Measurements from ENCODE around the gene ADAT1. TPM values are rescaled to one million over a fixed set of nuclear protein-coding genes. Genes with fewer than 3 reads are reported as not detected.
A peak's percentile ranks its signal among the peaks of the same experiment; 100 is the strongest.
"Not testable (repeated sequence)": the region's sequence is repeated elsewhere in the genome, so short reads cannot be mapped to it uniquely, and the experiment has no call there.

Gene ADAT1
- total RNA-seq, 4 donors from 2014 or later = 27.2 to 38.7 (median 32.4) TPM

GRCh38 chr16:75599452-75600277 is 23.4 kb downstream of the ADAT1 start:
- WGBS, 2 donors (ENCODE audit: low coverage in 1 of 2) = 81 to 90% methylated on average over 4 to 5 of the region's 6 CpGs
- Histone ChIP-seq H3K4me3 (no peak overlapping the region), H3K27me3 (no peaks in the 10 kb centered on the region), H3K36me3 (peaks cover 3 to 78% of the 10 kb centered on the region in 2 donors), H3K4me1 (no peaks in the 10 kb centered on the region), H3K27ac (no peak overlapping the region), H3K9me3 (no peaks in the 10 kb centered on the region)
- no peak for TF ChIP-seq CTCF (IDR thresholded peaks at IDR 0.05)
- TF ChIP-seq POLR2A (IDR thresholded peaks at IDR 0.05) = no peak
- no peak for TF ChIP-seq POLR2AphosphoS5 (IDR thresholded peaks at IDR 0.05)
- no peak for TF ChIP-seq EP300 (IDR thresholded peaks at IDR 0.05)
- no peak for ATAC-seq

- Histone ChIP-seq H3K4me3 (no peak overlapping the region), H3K9me3 (no peaks in the 10 kb centered on the region), H3K4me1 (peaks cover 0 to 34% (median 3%) of the 10 kb centered on the region in 3 donors), H3K27ac (peak overlapping the region in 2 of 4 donors; percentile 14 to 21), H3K36me3 (peaks cover 0 to 38% of the 10 kb centered on the region in 2 donors), H3K27me3 (no peaks in the 10 kb centered on the region)
- peak; percentile 33 for ATAC-seq
- WGBS, 2 donors (ENCODE audit: low coverage in 1 of 2) = 67 to 78% methylated on average over 16 to 17 of the region's 17 CpGs
- no peak for TF ChIP-seq POLR2AphosphoS5 (IDR thresholded peaks at IDR 0.05)
- no peak for TF ChIP-seq POLR2A (IDR thresholded peaks at IDR 0.05)
- no peak for TF ChIP-seq CTCF (IDR thresholded peaks at IDR 0.05)
- TF ChIP-seq EP300 (IDR thresholded peaks at IDR 0.05) = no peak
Measured at GRCh38 chr16:75593825-75594820, 29.0 kb downstream of the ADAT1 start.

- Histone ChIP-seq H3K4me3 (no peak overlapping the region), H3K36me3 (peaks cover 0 to 31% of the 10 kb centered on the region in 2 donors), H3K4me1 (peaks cover 0 to 37% (median 3%) of the 10 kb centered on the region in 3 donors), H3K27ac (no peak overlapping the region), H3K9me3 (no peaks in the 10 kb centered on the region), H3K27me3 (no peaks in the 10 kb centered on the region)
- ATAC-seq = no peak
- 81 to 95% methylated on average over 4 to 6 of the region's 6 CpGs for WGBS, 2 donors (ENCODE audit: low coverage in 1 of 2)
- TF ChIP-seq CTCF (IDR thresholded peaks at IDR 0.05) (no peak), EP300 (IDR thresholded peaks at IDR 0.05) (no peak), POLR2A (IDR thresholded peaks at IDR 0.05) (no peak), POLR2AphosphoS5 (IDR thresholded peaks at IDR 0.05) (no peak)
Measured at GRCh38 chr16:75593308-75593707, 29.8 kb downstream of the ADAT1 start.

- ATAC-seq, H3K4me3 ChIP-seq, H3K27me3 ChIP-seq, H3K9me3 ChIP-seq: not testable (repeated sequence)
- peaks cover 0 to 17% of the 10 kb centered on the region in 2 donors for H3K36me3 ChIP-seq
- peak overlapping the region in 1 of 4 donors; percentile 20 for H3K27ac ChIP-seq
- 26 to 39% methylated on average over 7 to 9 of the region's 9 CpGs for WGBS, 2 donors (ENCODE audit: low coverage in 1 of 2)
- peaks cover 0 to 37% (median 3%) of the 10 kb centered on the region in 3 donors for H3K4me1 ChIP-seq
Measured at GRCh38 chr16:75591927-75592326, 31.2 kb downstream of the ADAT1 start.

All from gastroesophageal sphincter (tissue), 4 donors.